HepG2 (cell line): ENCODE results near the gene TOMM22. TPM values are rescaled to one million over a fixed set of nuclear protein-coding genes. Genes with fewer than 3 reads are reported as not detected.
A peak's percentile ranks its signal among the peaks of the same experiment; 100 is the strongest.

Experiments used
- ATF7 ChIP-seq, 2 experiments: fragments of 450-650 bp in 1 of 2; sonication (generic) in 1 of 2; formaldehyde crosslinking in 1 of 2; IDR thresholded peaks; 2 replicates each; pipeline versions ENCODE4 v1.4.0 to v1.6.1; 2016 to 2020; ENCODE audit warnings: antibody characterized with exemption in 1 of 2, mild to moderate bottlenecking in 1 of 2, missing genetic modification reagents in 1 of 2
- BHLHE40 ChIP-seq: IDR thresholded peaks from 2 replicates; pipeline ENCODE4 v1.6.1; 2011; ENCODE audit warnings: low read length, improper control_type of control experiment
- E2F5 ChIP-seq: sonication (generic); formaldehyde crosslinking; conservative IDR thresholded peaks from 2 replicates; pipeline ENCODE4 v1.4.0; 2020; ENCODE audit warnings: missing genetic modification reagents
- HDAC2 ChIP-seq: sonication (generic); formaldehyde crosslinking; IDR thresholded peaks from 2 replicates; pipeline ENCODE4 v1.4.0; 2020; ENCODE audit warnings: missing genetic modification reagents
- HMG20B ChIP-seq: conservative IDR thresholded peaks from 2 replicates; pipeline ENCODE4 v1.6.1; 2016; ENCODE audit warnings: missing genetic modification reagents, missing compliant biosample characterization
- KDM5A ChIP-seq: fragments of 200-600 bp; sonication (generic); IDR thresholded peaks from 2 replicates; pipeline ENCODE4 v1.7.0; 2018; ENCODE audit warnings: antibody characterized with exemption, mild to moderate bottlenecking, low read length, borderline replicate concordance
- MED13 ChIP-seq: sonication (generic); formaldehyde crosslinking; IDR thresholded peaks from 2 replicates; pipeline ENCODE4 v1.5.0; 2020; ENCODE audit warnings: missing genetic modification reagents
- PRDM10 ChIP-seq: sonication (generic); formaldehyde crosslinking; IDR thresholded peaks from 2 replicates; pipeline ENCODE4 v1.4.0; 2020; ENCODE audit warnings: low read depth, missing genetic modification reagents
- RFX3 ChIP-seq: IDR thresholded peaks from 2 replicates; pipeline ENCODE4 v1.6.1; 2016; ENCODE audit warnings: missing biosample characterization, missing genetic modification reagents
- SMC3 ChIP-seq: IDR thresholded peaks from 2 replicates; pipeline ENCODE4 v1.6.1; 2011; ENCODE audit warnings: low read length, improper control_type of control experiment
- SRY ChIP-seq: sonication (generic); formaldehyde crosslinking; IDR thresholded peaks from 2 replicates; pipeline ENCODE4 v1.8.0; 2022; ENCODE audit warnings: mild to moderate bottlenecking, missing genetic modification reagents
- TEAD3 ChIP-seq: optimal IDR thresholded peaks from 2 replicates; pipeline ENCODE3; 2016; ENCODE audit warnings: borderline replicate concordance
- ZBED4 ChIP-seq: sonication (generic); formaldehyde crosslinking; IDR thresholded peaks from 2 replicates; pipeline ENCODE4 v1.4.0; 2020; ENCODE audit warnings: missing genetic modification reagents, borderline replicate concordance
- ZNF101 ChIP-seq: sonication (generic); formaldehyde crosslinking; IDR thresholded peaks from 2 replicates; pipeline ENCODE4 v1.4.0; 2020; ENCODE audit warnings: mild to moderate bottlenecking, low read depth, missing genetic modification reagents, borderline replicate concordance
- ZNF264 ChIP-seq: sonication (generic); formaldehyde crosslinking; IDR thresholded peaks from 2 replicates; pipeline ENCODE4 v1.4.0; 2020; ENCODE audit warnings: missing genetic modification reagents
- ZNF512B ChIP-seq: sonication (generic); formaldehyde crosslinking; IDR thresholded peaks from 2 replicates; pipeline ENCODE4 v1.5.1; 2020; ENCODE audit warnings: missing genetic modification reagents, mild to moderate bottlenecking, borderline replicate concordance
- ZNF530 ChIP-seq: sonication (generic); formaldehyde crosslinking; IDR thresholded peaks from 2 replicates; pipeline ENCODE4 v1.5.0; 2020; ENCODE audit warnings: low read depth, mild to moderate bottlenecking, missing genetic modification reagents
- polyA plus RNA-seq, 8 experiments: library from polyadenylated mRNA; depleted of rRNA in 3 of 8; stranded (reverse) in 7 of 8; unstranded in 1 of 8; fragments of >200 nt; fragmentation: Illumina TruSeq in 4 of 8; extraction: Trizol in 4 of 8; gene quantifications; 2 replicates each; pipeline versions ENCODE4 v1.2.1 to v1.2.3, GENCODE V29; 2011 to 2016; ENCODE audit warnings: low read depth in 4 of 8, missing spikeins in 1 of 8, mixed read lengths in 1 of 8; ENCODE audit not compliant: insufficient read depth in 1 of 8
- total RNA-seq, 5 experiments: library from RNA; depleted of rRNA; stranded (reverse); fragments of >200 nt; fragmentation: Illumina TruSeq; extraction: Trizol; gene quantifications; 2 replicates each; pipeline ENCODE4 v1.2.3, GENCODE V29; 2016; ENCODE audit warnings: low read depth in 1 of 5
- TF ChIP-seq, protein P1 (sequence below): sonication (generic); formaldehyde crosslinking; IDR thresholded peaks from 2 replicates; pipeline ENCODE4 v1.8.1; 2022; ENCODE audit warnings: mild to moderate bottlenecking, missing genetic modification reagents

Gene TOMM22
- total and polyA plus RNA-seq, 2 of the 13 experiments (the other 11 are each of a cell fraction or from before 2014, with no cell fraction given) = 46.9 to 118 TPM

GRCh38 chr22:38707346-38707745 is 25.6 kb downstream of the TOMM22 start (continued):
- TF ChIP-seq ZNF264 (CRISPR knock-in tag) (0 out of 2 replicates have a peak, but pooled peaks have one; percentile 19), ZNF101 (CRISPR knock-in tag) (no peak), ZBED4 (CRISPR knock-in tag) (no peak), ATF7 (IDR thresholded peaks at IDR 0.05) (no peak), ATF7 (CRISPR knock-in tag; IDR thresholded peaks at IDR 0.05) (no peak), ZNF530 (CRISPR knock-in tag) (no peak), HMG20B (CRISPR knock-in tag) (no peak), HDAC2 (CRISPR knock-in tag) (peak; percentile 59), BHLHE40 (no peak), SMC3 (no peak), PRDM10 (CRISPR knock-in tag) (no peak), ZNF512B (no peak), MED13 (no peak), SRY (no peak), RFX3 (CRISPR knock-in tag) (no peak), E2F5 (CRISPR knock-in tag) (no peak), TEAD3 (CRISPR knock-in tag) (peak; percentile 48), KDM5A (no peak)
- TF ChIP-seq, protein P1, sequence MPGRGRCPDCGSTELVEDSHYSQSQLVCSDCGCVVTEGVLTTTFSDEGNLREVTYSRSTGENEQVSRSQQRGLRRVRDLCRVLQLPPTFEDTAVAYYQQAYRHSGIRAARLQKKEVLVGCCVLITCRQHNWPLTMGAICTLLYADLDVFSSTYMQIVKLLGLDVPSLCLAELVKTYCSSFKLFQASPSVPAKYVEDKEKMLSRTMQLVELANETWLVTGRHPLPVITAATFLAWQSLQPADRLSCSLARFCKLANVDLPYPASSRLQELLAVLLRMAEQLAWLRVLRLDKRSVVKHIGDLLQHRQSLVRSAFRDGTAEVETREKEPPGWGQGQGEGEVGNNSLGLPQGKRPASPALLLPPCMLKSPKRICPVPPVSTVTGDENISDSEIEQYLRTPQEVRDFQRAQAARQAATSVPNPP (CRISPR knock-in tag) = no peak
